Activated CD8-positive, alpha-beta T cell treated with anti-CD3 and anti-CD28 coated beads for 36 hours (primary cell): ENCODE results near the gene NSMCE1. TPM values are rescaled to one million over a fixed set of nuclear protein-coding genes. Genes with fewer than 3 reads are reported as not detected.
"Not testable (repeated sequence)": the region's sequence is repeated elsewhere in the genome, so short reads cannot be mapped to it uniquely, and the experiment has no call there.

Experiments used
- ATAC-seq: fragments of 200-7000 bp; cut with Tn5 transposase; one replicate; pipeline ENCODE4 v1.10.0; 2021; ENCODE audit warnings: mild to moderate bottlenecking, moderate library complexity
- CTCF ChIA-PET: fragments of 350-600 bp; sonication (Branson Sonifier 250); formaldehyde crosslinking; loops from one replicate; lab custom pipeline; 2021; ENCODE audit warnings: antibody characterized with exemption; lab: Charles Lee
- POLR2A ChIA-PET: fragments of 350-600 bp; sonication (Branson Sonifier 250); formaldehyde crosslinking; loops from one replicate; lab custom pipeline; 2021; ENCODE audit warnings: antibody characterized with exemption; lab: Charles Lee
- DNase-seq: peaks from one replicate; pipeline ENCODE4 v3.0.0-alpha.2; 2020
- H3K27ac Mint-ChIP-seq: one replicate; pipeline ENCODE4 v1.8.0; 2021; ENCODE audit warnings: mild to moderate bottlenecking, mixed read lengths
- H3K27me3 Mint-ChIP-seq: one replicate; pipeline ENCODE4 v1.8.0; 2021; ENCODE audit warnings: mixed read lengths
- H3K36me3 Mint-ChIP-seq: one replicate; pipeline ENCODE4 v1.8.0; 2021; ENCODE audit warnings: low read depth, mixed read lengths
- H3K4me1 Mint-ChIP-seq: one replicate; pipeline ENCODE4 v1.8.0; 2021; ENCODE audit warnings: low read depth, mixed read lengths
- H3K4me3 Mint-ChIP-seq: one replicate; pipeline ENCODE4 v1.8.0; 2021; ENCODE audit warnings: mild to moderate bottlenecking, moderate library complexity, mixed read lengths
- H3K9me3 Mint-ChIP-seq: one replicate; pipeline ENCODE4 v1.8.0; 2021; ENCODE audit warnings: mixed read lengths
- CTCF ChIP-seq: fragments of 200-600 bp; IDR thresholded peaks from one replicate; pipeline ENCODE4 v1.8.0; 2022; ENCODE audit warnings: antibody characterized with exemption, mild to moderate bottlenecking
- intact Hi-C: fragments of 100-400 bp; cut with micrococcal nuclease; formaldehyde crosslinking; loops from one replicate; pipeline ENCODE4 v1.10.0; 2022
- total RNA-seq, 2 experiments: library from RNA; stranded (reverse); gene quantifications; one replicate each; pipeline ENCODE4 v1.2.3, GENCODE V29; 2021

NSMCE1 gene
- total RNA-seq, 2 experiments from 2014 or later = 150 to 156 TPM

GRCh38 chr16:27284865-27285675, 16.5 kb upstream of the NSMCE1 start:
- Mint-ChIP-seq H3K27me3 (peaks cover 2% of the 10 kb centered on the region), H3K4me3 (no peak overlapping the region), H3K36me3 (peaks cover 7% of the 10 kb centered on the region), H3K9me3 (peaks cover 9% of the 10 kb centered on the region), H3K4me1 (peaks cover 60% of the 10 kb centered on the region), H3K27ac (peak overlapping the region; percentile 6)
- intact Hi-C loops = no loop called here
- TF ChIP-seq CTCF = no peak
- ChIA-PET CTCF (interaction anchor here (1.4 to 2.2 kb wide), 4 partner anchors 8 to 50 kb away, joined by 3 to 11 read pairs (median 8); no protein-coding TSS in a partner anchor), POLR2A (interaction anchor here (0.6 to 6.5 kb wide), 5 partner anchors 16 to 77 kb away, joined by 3 to 40 read pairs (median 4); partner anchors contain the start of gene NSMCE1)
- ATAC-seq (peak; percentile 59), DNase-seq (peak; percentile 28)

- peaks cover 5% of the 10 kb centered on the region for H3K9me3 Mint-ChIP-seq
- ChIA-PET POLR2A (interaction anchor here (1.3 to 6.5 kb wide), 4 partner anchors 10 to 46 kb away, joined by 3 to 40 read pairs (median 7); no protein-coding TSS in a partner anchor), CTCF (interaction anchor here (0.8 to 1.5 kb wide), 4 partner anchors 27 to 87 kb away, joined by 3 to 5 read pairs (median 4); no protein-coding TSS in a partner anchor)
- H3K4me3 Mint-ChIP-seq = no peak overlapping the region
- no peak for TF ChIP-seq CTCF
- H3K36me3 Mint-ChIP-seq = peaks cover 3% of the 10 kb centered on the region
- peaks cover 2% of the 10 kb centered on the region for H3K27me3 Mint-ChIP-seq
- no peak for ATAC-seq
- intact Hi-C loops = no loop called here
- H3K4me1 Mint-ChIP-seq = peaks cover 49% of the 10 kb centered on the region
- DNase-seq = no peak
- no peak overlapping the region for H3K27ac Mint-ChIP-seq
These were observed 12.7 kb upstream of the NSMCE1 start for GRCh38 chr16:27281243-27281642.

GRCh38 chr16:27275394-27275793, 6.8 kb upstream of the NSMCE1 start:
- Mint-ChIP-seq H3K36me3 (peaks cover 23% of the 10 kb centered on the region), H3K27ac (no peak overlapping the region), H3K4me1 (peaks cover 48% of the 10 kb centered on the region), H3K9me3 (peaks cover 9% of the 10 kb centered on the region), H3K4me3 (no peak overlapping the region), H3K27me3 (no peaks in the 10 kb centered on the region)
- intact Hi-C loops = no loop called here
- ChIA-PET CTCF (interaction anchor here (0.9 to 11.2 kb wide), 5 partner anchors 10 to 93 kb away, joined by 3 to 134 read pairs (median 7); no protein-coding TSS in a partner anchor), POLR2A (interaction anchor here (1.2 to 10.5 kb wide), 6 partner anchors 7 to 42 kb away, joined by 3 to 134 read pairs (median 5); partner anchors contain the start of gene IL4R)
- no peak for TF ChIP-seq CTCF
- no peak for ATAC-seq
- no peak for DNase-seq

- Mint-ChIP-seq H3K36me3 (peaks cover 29% of the 10 kb centered on the region), H3K4me1 (peaks cover 57% of the 10 kb centered on the region), H3K27ac (peak overlapping the region; percentile 96), H3K4me3 (peak overlapping the region; percentile 54)
- H3K27me3 Mint-ChIP-seq, ATAC-seq, DNase-seq, H3K9me3 Mint-ChIP-seq: not testable (repeated sequence)
- ChIA-PET POLR2A (interaction anchor here (0.6 to 10.5 kb wide), 9 partner anchors 13 to 182 kb away, joined by 3 to 134 read pairs (median 4); partner anchors contain the start of gene IL4R), CTCF (interaction anchor here (1.0 to 11.2 kb wide), 10 partner anchors 10 to 95 kb away, joined by 3 to 134 read pairs (median 6); no protein-coding TSS in a partner anchor)
- intact Hi-C loops = loop anchor here (5.0 kb wide), 1 partner anchor 43 kb away; no protein-coding TSS in a partner anchor
These were observed 5.9 kb upstream of the NSMCE1 start for GRCh38 chr16:27274424-27274874.
